ENCODE results near the gene C2CD5.
"Not testable (repeated sequence)": the region's sequence is repeated elsewhere in the genome, so short reads cannot be mapped to it uniquely, and the experiment has no call there.

C2CD5 gene

GRCh38 chr12:22536346-22536945 is 7.9 kb downstream of the C2CD5 start:
- DNase-seq (ENCODE audit: low spot score) = no peak

- DNase-seq (ENCODE audit: low spot score) = no peak
Observed at GRCh38 chr12:22535478-22535877, 8.9 kb downstream of the C2CD5 start.

GRCh38 chr12:22535038-22535437 is 9.3 kb downstream of the C2CD5 start:
- DNase-seq (ENCODE audit: low spot score) = no peak

- no peak for DNase-seq (ENCODE audit: low spot score)
Observed at GRCh38 chr12:22533155-22533554, 11.2 kb downstream of the C2CD5 start.

- no peak for DNase-seq (ENCODE audit: low spot score)
Observed at GRCh38 chr12:22532317-22532716, 12.0 kb downstream of the C2CD5 start.

- DNase-seq (ENCODE audit: low spot score) = no peak
Observed at GRCh38 chr12:22531205-22531604, 13.1 kb downstream of the C2CD5 start.

- no peak for DNase-seq (ENCODE audit: low spot score)
Observed at GRCh38 chr12:22529281-22530060, 14.9 kb downstream of the C2CD5 start.

GRCh38 chr12:22527999-22528398 is 16.3 kb downstream of the C2CD5 start:
- peak; percentile 44 for DNase-seq (ENCODE audit: low spot score)

- DNase-seq (ENCODE audit: low spot score) = no peak
Observed at GRCh38 chr12:22526836-22527235, 17.5 kb downstream of the C2CD5 start.

GRCh38 chr12:22525426-22525825 is 18.9 kb downstream of the C2CD5 start:
- peak; percentile 8 for DNase-seq (ENCODE audit: low spot score)

- DNase-seq (ENCODE audit: low spot score) = no peak
Observed at GRCh38 chr12:22518998-22519397, 25.3 kb downstream of the C2CD5 start.

- DNase-seq (ENCODE audit: low spot score) = no peak
Observed at GRCh38 chr12:22518060-22518719, 26.2 kb downstream of the C2CD5 start.

- DNase-seq (ENCODE audit: low spot score) = no peak
Observed at GRCh38 chr12:22514875-22515274, 29.5 kb downstream of the C2CD5 start.

- DNase-seq (ENCODE audit: low spot score) = no peak
Observed at GRCh38 chr12:22505826-22506225, 38.5 kb downstream of the C2CD5 start.

GRCh38 chr12:22500100-22500499 is 44.2 kb downstream of the C2CD5 start:
- DNase-seq (ENCODE audit: low spot score) = no peak

GRCh38 chr12:22499445-22499844 is 44.9 kb downstream of the C2CD5 start:
- no peak for DNase-seq (ENCODE audit: low spot score)

GRCh38 chr12:22494319-22494718 is 50.0 kb downstream of the C2CD5 start:
- no peak for DNase-seq (ENCODE audit: low spot score)

GRCh38 chr12:22491034-22491433 is 53.3 kb downstream of the C2CD5 start:
- DNase-seq (ENCODE audit: low spot score) = no peak

- no peak for DNase-seq (ENCODE audit: low spot score)
Observed at GRCh38 chr12:22488478-22488877, 55.9 kb downstream of the C2CD5 start.

- not testable (repeated sequence) for DNase-seq (ENCODE audit: low spot score)
Observed at GRCh38 chr12:22487683-22488082, 56.7 kb downstream of the C2CD5 start.

GRCh38 chr12:22481547-22482104 is 62.7 kb downstream of the C2CD5 start:
- DNase-seq (ENCODE audit: low spot score) = no peak

- DNase-seq (ENCODE audit: low spot score) = not testable (repeated sequence)
Observed at GRCh38 chr12:22480814-22481213, 63.5 kb downstream of the C2CD5 start.

- DNase-seq (ENCODE audit: low spot score) = no peak
Observed at GRCh38 chr12:22480016-22480415, 64.3 kb downstream of the C2CD5 start.

Measured in AG08395 (cell line).